Measurements from ENCODE around the gene ATAD1. TPM values are rescaled to one million over a fixed set of nuclear protein-coding genes. Genes with fewer than 3 reads are reported as not detected.

ATAD1 gene
- total RNA-seq, 1 donor from 2014 or later, result 63.2 TPM

DNA sequence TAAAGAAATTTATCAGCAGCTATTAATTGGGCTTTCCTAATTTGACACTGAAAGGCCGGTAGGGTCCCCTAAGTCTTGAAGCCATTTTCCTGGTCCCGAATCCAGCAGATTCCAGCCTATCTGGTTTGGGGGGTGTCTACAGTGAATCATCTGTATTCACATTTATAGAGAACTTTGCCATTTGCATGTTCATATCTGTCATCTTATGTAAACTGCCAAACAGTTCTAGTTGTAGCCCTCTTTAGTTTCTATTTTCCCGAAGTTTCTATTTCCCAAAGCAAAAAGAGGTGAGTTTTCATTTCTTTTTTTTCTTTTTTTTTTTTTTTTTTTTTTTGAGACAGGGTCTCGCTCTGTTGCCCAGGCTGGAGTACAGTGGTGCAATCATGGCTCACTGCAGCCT, 110.8 kb downstream of the ATAD1 start:
- Histone ChIP-seq H3K27me3 (no peaks in the 10 kb centered on the region), H3F3A (ENCODE audit: low read depth) (no peaks in the 10 kb centered on the region), H4K20me1 (ENCODE audit: low read depth) (no peaks in the 10 kb centered on the region), H3K27ac (no peak overlapping the region), H3K4me3 (no peak overlapping the region), H2AFZ (replicated peaks) (no peak overlapping the region), H3K4me1 (no peaks in the 10 kb centered on the region), H3K36me3 (no peaks in the 10 kb centered on the region), H3K9ac (no peak overlapping the region), H3K4me2 (no peak overlapping the region), H3K79me2 (ENCODE audit: low read depth) (no peaks in the 10 kb centered on the region), H3K9me3 (ENCODE audit: low read depth) (no peaks in the 10 kb centered on the region)
- Mint-ChIP-seq H3K4me3 (no peak overlapping the region), H3K36me3 (no peaks in the 10 kb centered on the region), H3K27me3 (ENCODE audit: insufficient read depth, low read depth) (no peaks in the 10 kb centered on the region), H3K27ac (no peak overlapping the region), H3K9me3 (no peaks in the 10 kb centered on the region), H3K4me1 (no peaks in the 10 kb centered on the region)
- no peak for TF ChIP-seq EZH2phosphoT487 (IDR thresholded peaks at IDR 0.05)
- TF ChIP-seq, protein P1, sequence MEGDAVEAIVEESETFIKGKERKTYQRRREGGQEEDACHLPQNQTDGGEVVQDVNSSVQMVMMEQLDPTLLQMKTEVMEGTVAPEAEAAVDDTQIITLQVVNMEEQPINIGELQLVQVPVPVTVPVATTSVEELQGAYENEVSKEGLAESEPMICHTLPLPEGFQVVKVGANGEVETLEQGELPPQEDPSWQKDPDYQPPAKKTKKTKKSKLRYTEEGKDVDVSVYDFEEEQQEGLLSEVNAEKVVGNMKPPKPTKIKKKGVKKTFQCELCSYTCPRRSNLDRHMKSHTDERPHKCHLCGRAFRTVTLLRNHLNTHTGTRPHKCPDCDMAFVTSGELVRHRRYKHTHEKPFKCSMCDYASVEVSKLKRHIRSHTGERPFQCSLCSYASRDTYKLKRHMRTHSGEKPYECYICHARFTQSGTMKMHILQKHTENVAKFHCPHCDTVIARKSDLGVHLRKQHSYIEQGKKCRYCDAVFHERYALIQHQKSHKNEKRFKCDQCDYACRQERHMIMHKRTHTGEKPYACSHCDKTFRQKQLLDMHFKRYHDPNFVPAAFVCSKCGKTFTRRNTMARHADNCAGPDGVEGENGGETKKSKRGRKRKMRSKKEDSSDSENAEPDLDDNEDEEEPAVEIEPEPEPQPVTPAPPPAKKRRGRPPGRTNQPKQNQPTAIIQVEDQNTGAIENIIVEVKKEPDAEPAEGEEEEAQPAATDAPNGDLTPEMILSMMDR (IDR thresholded peaks at IDR 0.05), result no peak
- no peak for TF ChIP-seq EZH2 (IDR thresholded peaks at IDR 0.05)
- no peak for DNase-seq (ENCODE audit: low spot score)

DNA sequence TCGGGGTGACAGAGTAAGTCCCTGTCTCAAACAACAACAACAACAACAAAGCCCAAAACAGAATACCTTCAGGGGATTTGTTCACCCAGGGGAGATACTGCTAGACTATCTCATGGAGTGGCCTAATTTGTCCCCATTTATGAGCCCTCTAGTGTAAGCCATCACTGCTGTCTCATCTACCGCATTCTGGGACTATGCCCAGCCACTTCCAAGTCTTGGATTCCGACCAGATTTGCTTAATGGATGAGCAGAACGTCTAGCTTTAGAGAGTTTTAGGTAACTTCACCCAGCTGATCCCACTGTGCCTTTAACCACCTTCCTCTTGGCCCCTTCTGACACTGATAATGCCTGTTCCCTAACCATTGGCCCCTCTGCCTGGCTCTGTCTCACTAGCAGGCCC, 111.3 kb downstream of the ATAD1 start:
- no peak overlapping the region for H3K27ac Mint-ChIP-seq
- TF ChIP-seq EZH2phosphoT487 (IDR thresholded peaks at IDR 0.05), result no peak
- TF ChIP-seq, protein P1 (IDR thresholded peaks at IDR 0.05), result no peak
- no peak for TF ChIP-seq EZH2 (IDR thresholded peaks at IDR 0.05)
- H3K4me1 Mint-ChIP-seq, result no peaks in the 10 kb centered on the region
- no peak overlapping the region for H2AFZ ChIP-seq (replicated peaks)
- no peaks in the 10 kb centered on the region for H3K36me3 Mint-ChIP-seq
- H4K20me1 ChIP-seq (ENCODE audit: low read depth), result no peaks in the 10 kb centered on the region
- no peak for DNase-seq (ENCODE audit: low spot score)
- H3K4me3 ChIP-seq, result no peak overlapping the region
- no peak overlapping the region for H3K4me3 Mint-ChIP-seq
- no peaks in the 10 kb centered on the region for H3K27me3 ChIP-seq
- no peaks in the 10 kb centered on the region for H3K9me3 Mint-ChIP-seq
- no peak overlapping the region for H3K4me2 ChIP-seq
- no peaks in the 10 kb centered on the region for H3K79me2 ChIP-seq (ENCODE audit: low read depth)
- H3K9me3 ChIP-seq (ENCODE audit: low read depth), result no peaks in the 10 kb centered on the region
- H3K4me1 ChIP-seq, result no peaks in the 10 kb centered on the region
- no peaks in the 10 kb centered on the region for H3F3A ChIP-seq (ENCODE audit: low read depth)
- H3K27me3 Mint-ChIP-seq (ENCODE audit: insufficient read depth, low read depth), result no peaks in the 10 kb centered on the region
- H3K9ac ChIP-seq, result no peak overlapping the region
- H3K36me3 ChIP-seq, result no peaks in the 10 kb centered on the region
- no peak overlapping the region for H3K27ac ChIP-seq

DNA sequence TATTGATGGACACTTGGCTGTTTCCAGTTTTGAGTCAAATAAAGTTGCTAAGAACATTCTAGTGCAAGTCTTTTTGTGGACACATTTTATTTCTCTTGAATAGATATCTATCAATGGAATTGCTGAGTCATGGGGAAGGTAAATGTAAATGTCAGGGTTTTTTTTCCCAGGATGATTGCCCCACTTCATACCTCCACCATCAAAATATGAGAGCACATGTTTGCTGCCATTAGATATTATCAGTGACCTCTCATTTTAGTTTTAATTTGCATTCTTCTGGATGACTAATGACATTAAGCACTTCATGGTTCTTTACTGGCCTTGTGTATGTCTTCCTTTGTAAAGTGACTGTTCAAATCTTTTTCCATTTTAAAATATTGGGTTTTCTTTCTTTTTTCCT, 112.7 kb downstream of the ATAD1 start:
- no peak overlapping the region for H3K4me2 ChIP-seq

More for the DNA sequence above, 112.7 kb downstream of the ATAD1 start:
- no peaks in the 10 kb centered on the region for H3K79me2 ChIP-seq (ENCODE audit: low read depth)
- H3K9me3 Mint-ChIP-seq, result no peaks in the 10 kb centered on the region
- TF ChIP-seq EZH2phosphoT487 (IDR thresholded peaks at IDR 0.05), result no peak
- TF ChIP-seq, protein P1 (IDR thresholded peaks at IDR 0.05), result no peak
- no peak for TF ChIP-seq EZH2 (IDR thresholded peaks at IDR 0.05)
- no peak overlapping the region for H2AFZ ChIP-seq (replicated peaks)
- no peaks in the 10 kb centered on the region for H3K4me1 Mint-ChIP-seq
- no peak overlapping the region for H3K4me3 Mint-ChIP-seq
- H3K27me3 Mint-ChIP-seq (ENCODE audit: insufficient read depth, low read depth), result no peaks in the 10 kb centered on the region
- H3K36me3 Mint-ChIP-seq, result no peaks in the 10 kb centered on the region
- H3F3A ChIP-seq (ENCODE audit: low read depth), result no peaks in the 10 kb centered on the region
- no peak overlapping the region for H3K4me3 ChIP-seq
- H3K27me3 ChIP-seq, result no peaks in the 10 kb centered on the region
- H3K9ac ChIP-seq, result no peak overlapping the region
- H3K27ac Mint-ChIP-seq, result no peak overlapping the region
- H3K36me3 ChIP-seq, result no peaks in the 10 kb centered on the region
- H4K20me1 ChIP-seq (ENCODE audit: low read depth), result no peaks in the 10 kb centered on the region
- H3K9me3 ChIP-seq (ENCODE audit: low read depth), result no peaks in the 10 kb centered on the region
- H3K4me1 ChIP-seq, result no peaks in the 10 kb centered on the region
- H3K27ac ChIP-seq, result no peak overlapping the region
- DNase-seq (ENCODE audit: low spot score), result no peak
